ENCODE data around the gene TMEM59L.

GRCh38 chr19:18620311-18620710 lies 7.6 kb downstream of the TMEM59L start:
- TF ChIP-seq CTCF (IDR thresholded peaks at IDR 0.05) = no peak
- TF ChIP-seq POLR2A (IDR thresholded peaks at IDR 0.05) = no peak
